GM21367 (cell line): ENCODE measurements around the gene E2F4.

Experiments
- ATAC-seq: cut with Tn5 transposase; IDR thresholded peaks from one replicate; pipeline ENCODE4 v1.9.1; 2021; ENCODE audit not compliant: unreplicated experiment

E2F4 gene

DNA sequence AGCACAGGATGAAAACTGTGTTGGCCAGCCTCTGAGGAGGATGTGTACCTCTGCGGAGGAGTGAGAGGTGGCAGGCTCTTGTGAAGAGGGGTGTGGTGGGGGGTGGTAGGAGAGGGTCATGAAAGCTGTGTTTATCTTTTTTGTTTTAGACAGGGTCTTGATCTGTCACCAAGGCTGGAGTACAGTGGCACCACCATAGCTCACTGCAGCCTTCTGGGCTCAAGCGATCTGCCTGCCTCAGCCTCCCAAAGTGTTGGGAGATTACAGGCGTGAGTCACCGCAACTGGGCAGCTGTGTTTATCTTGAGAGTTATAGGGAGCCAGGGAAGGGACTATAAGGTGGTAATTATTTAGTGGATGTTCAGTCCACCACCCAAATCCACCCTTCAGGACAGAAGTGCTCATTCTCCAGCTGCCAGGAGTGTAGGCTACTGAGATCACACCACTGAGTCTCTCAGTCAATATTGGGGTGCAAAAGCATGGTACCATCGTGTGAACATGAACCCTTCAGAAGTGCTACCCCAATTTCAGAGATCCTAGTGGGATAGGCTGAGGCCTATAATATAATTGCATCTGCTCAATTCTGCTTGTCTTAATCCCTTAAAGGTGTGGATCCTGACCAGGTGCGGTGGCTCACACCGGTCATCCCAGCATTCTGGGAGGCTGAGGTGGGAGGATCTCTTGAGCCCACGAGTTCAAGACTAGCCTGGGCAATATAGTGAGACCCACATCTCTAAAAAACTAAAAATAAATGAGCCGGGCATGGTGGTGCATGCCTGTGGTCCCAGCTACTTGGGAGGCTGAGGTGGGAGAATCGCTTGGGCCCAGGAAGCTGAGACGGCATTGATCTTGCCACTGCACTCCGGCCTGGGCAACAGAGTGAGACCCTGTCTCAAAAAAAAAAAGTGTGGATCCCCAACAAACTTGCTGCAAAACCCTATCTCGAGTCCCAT lies 1.2 kb upstream of the E2F4 start:
- ATAC-seq, result no peak

DNA sequence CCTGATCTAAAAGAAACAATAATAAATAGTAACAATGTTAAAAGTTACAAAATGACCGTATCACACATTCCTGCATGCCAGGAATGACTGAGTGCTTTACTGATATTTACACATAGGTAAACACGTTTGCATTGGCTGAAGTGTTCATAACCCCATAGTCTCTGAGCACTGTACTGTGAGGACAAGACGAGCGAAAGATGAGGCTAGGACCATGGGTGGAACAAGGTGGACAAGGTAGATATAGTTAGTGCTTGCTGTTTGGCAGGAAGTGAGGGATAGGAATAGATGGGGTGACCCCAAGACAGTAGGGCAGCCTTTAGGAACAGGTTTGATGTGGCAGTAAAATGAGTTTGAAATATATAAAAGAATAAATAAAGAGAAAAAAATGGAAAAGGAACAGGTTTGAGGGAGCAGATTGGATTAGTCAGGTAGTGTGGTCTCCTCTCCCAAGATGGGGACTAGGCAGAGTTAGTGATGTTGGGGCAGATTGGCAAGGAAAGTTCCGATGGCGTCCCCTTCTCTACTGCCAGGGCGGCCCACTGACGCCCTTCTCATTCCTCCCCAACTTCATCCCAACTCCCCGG lies 452 bp upstream of the E2F4 start:
- no peak for ATAC-seq

DNA sequence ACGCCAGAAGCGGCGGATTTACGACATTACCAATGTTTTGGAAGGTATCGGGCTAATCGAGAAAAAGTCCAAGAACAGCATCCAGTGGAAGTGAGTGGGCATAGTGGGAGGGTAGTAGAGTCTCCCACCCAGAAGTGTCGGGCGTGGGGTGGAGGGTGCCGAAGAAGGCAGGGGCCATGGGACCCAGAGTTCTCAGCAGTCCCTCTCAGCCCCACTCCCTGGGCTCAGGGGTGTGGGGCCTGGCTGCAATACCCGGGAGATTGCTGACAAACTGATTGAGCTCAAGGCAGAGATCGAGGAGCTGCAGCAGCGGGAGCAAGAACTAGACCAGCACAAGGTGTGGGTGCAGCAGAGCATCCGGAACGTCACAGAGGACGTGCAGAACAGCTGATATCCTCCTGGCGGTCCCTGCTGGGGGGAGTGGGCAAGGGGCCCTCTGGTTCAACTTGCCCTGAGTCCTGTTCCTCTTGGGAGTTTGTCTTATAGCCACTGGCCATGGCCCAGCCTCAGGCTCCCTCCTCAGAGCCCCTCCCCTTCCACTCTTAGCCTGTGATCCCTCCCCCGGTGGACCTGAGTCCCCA lies 916 bp downstream of the E2F4 start:
- no peak for ATAC-seq

DNA sequence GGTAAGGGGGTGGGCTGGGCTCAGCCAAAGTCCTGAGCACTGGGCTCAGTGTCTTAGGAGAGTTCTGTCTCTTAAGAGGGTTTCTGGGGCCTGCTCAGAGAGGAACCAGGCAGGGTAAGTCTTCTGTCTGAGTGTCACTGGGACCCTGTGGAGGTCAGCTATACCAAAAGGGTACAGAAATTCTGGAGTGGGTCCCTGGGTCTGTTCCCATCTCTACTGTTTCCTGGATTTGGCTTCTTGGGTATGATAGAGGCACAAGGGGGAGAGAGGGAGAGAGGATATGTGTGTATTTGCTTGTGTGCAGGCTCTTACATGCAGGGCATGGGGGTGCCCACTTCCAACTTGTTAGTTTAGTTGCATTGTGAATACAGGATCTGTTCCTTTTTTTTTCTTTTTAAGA lies 1.6 kb downstream of the E2F4 start:
- no peak for ATAC-seq

DNA sequence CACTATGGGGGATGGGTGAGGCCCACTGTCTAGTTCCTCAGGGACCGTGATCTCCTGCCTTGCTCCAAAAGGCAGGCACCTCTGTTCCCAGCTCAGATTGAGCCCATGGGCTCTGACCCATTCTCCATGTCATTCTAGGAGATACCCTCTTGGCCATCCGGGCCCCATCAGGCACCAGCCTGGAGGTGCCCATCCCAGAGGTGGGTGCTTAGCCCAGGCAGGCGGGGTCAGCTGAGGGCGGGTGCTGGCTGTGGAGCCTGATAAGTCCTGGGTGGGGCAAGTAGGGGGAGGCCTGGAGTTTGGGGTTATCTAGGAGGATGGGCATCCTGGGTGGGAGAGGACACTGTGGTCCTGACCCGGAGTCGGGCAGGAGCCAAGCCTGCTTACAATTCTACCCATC lies 2.3 kb downstream of the E2F4 start:
- no peak for ATAC-seq

DNA sequence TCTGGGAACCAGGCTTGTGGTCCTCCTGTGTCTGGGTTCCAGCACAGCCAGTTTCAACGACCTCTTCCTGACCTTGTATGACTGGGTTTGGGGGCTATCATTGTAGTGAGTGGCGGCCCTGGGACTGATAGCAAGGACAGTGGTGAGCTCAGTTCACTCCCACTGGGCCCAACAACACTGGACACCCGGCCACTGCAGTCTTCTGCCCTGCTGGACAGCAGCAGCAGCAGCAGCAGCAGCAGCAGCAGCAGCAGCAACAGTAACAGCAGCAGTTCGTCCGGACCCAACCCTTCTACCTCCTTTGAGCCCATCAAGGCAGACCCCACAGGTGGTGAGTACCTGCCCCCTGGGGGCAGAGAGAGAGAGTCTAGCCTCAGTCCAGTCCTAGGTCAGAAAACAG lies 3.7 kb downstream of the E2F4 start:
- no peak for ATAC-seq

DNA sequence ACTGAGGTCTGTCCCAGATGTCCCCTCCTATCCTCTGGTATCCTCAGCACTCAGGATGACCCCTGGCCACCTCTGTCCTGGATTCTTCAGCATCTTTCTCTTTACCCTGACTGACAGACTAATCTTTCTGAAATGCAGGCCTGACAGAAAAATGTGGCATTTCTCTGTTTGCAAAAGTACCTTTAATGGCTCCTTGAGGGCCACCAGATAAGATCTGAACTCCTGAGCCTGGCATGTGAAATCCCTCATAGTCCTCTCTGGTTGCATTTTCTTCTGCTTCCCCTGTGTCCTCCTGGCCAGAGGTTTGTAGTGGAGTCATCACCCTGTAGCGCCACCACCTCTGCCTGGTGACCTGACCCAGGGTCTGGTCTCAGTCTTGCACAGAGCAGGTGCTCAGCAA lies 4.9 kb downstream of the E2F4 start:
- ATAC-seq, result no peak

DNA sequence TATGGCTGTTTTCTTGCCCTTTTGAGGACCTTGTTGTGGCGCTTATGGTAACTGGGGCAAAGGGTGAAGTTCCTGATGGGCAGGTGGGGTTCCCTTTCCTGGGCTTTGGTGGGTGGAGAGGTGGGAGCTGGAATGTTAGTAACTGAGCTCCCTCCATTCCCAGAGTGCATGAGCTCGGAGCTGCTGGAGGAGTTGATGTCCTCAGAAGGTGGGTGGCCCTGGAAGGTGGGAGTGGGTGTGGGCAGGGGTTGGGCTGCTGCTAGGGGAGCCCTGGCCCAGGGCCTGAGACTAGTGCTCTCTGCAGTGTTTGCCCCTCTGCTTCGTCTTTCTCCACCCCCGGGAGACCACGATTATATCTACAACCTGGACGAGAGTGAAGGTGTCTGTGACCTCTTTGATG lies 5.7 kb downstream of the E2F4 start:
- ATAC-seq, result no peak

DNA sequence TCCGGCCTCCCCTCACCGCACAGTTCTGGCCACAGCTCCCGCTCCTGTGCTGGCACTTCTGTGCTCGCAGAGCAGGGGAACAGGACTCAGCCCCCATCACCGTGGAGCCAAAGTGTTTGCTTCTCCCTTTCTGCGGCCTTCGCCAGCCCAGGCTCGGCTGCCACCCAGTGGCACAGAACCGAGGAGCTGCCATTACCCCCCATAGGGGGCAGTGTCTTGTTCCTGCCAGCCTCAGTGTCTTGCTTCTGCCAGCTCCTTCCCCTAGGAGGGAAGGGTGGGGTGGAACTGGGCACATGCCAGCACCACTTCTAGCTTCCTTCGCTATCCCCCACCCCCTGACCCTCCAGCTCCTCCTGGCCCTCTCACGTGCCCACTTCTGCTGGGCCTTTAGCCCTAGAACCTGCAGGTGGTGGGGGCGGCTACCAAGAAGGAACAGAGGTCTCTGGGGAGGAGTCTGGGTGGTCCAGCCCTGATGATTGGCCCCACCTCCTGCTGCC lies 6.3 kb downstream of the E2F4 start:
- no peak for ATAC-seq

DNA sequence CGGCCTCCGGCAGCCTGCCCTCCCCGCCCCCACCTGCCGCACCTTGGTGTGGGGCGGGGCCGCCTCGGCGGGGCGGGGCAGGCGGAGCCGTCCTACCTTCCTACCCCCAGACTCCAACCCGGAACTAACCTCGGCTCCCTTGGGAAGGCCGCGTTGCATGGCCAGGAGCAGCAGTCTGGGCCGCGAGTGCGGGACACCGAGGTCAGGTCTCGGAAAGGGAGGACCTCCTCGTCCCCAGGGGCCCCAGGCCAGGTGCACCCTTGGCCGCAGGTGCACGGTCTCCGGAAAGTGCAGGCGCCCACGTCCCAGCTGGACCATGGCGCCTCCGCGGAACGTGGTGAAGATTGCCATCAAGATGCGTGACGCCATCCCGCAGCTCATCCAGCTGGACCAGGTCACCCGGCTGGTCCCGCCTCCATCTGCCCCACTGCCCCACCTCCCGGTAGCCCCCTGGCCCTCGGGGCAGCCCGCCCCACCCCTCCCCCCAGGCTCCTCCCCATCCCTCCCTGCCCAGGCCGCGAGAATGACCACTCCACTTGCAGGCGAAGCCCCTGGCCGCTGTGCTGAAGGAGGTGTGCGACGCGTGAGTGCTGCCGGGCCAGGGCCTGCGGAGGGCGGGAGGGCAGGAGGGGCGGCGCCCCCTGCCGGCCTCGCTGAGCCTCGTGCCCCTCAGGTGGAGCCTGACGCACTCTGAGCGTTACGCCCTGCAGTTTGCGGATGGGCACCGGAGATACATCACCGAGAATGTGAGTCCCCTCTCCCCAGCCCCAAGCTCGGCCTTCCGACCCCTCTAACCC lies 7.3 kb downstream of the E2F4 start, which contains the start of gene ELMO3:
Gene ELMO3 (plus strand): TSS at position 121 of the 797 bp plus-strand sequence. CDS start 196 bp downstream, at position 317.
- no peak for ATAC-seq

DNA sequence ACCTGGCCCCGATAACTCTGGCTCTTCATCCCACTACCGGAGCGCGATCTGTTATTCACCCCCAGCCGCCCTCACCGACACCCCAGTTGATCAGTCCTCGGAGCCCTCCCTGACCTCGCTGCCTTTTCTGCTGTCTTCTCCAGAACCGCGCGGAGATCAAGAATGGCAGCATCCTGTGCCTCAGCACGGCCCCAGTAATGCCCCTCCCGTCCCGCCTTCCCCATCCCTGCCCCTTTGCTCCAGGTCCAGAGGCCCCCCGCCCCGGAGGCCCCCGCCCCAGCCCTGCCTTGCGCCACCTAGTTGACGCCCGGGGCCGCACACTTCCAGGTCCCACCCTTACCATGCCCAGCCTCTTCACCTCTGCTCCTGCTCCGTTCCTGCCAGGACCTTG lies 7.8 kb downstream of the E2F4 start:
- no peak for ATAC-seq

DNA sequence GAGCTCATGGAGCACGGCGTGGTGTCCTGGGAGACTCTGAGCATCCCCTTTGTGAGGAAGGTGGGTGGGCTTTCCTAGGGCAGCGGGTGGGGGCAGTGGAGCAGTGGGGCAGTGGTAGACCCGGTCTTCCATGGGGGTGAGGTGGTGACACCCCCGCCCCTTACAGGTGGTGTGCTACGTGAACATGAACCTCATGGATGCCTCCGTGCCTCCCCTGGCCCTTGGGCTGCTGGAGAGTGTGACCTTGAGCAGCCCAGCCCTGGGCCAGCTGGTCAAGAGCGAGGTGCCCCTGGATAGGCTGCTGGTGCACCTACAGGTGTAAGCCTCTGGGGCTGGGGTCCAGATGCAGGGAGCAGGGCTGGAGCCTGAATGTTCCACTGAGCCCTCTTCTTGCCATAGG lies 8.5 kb downstream of the E2F4 start:
- no peak for ATAC-seq

DNA sequence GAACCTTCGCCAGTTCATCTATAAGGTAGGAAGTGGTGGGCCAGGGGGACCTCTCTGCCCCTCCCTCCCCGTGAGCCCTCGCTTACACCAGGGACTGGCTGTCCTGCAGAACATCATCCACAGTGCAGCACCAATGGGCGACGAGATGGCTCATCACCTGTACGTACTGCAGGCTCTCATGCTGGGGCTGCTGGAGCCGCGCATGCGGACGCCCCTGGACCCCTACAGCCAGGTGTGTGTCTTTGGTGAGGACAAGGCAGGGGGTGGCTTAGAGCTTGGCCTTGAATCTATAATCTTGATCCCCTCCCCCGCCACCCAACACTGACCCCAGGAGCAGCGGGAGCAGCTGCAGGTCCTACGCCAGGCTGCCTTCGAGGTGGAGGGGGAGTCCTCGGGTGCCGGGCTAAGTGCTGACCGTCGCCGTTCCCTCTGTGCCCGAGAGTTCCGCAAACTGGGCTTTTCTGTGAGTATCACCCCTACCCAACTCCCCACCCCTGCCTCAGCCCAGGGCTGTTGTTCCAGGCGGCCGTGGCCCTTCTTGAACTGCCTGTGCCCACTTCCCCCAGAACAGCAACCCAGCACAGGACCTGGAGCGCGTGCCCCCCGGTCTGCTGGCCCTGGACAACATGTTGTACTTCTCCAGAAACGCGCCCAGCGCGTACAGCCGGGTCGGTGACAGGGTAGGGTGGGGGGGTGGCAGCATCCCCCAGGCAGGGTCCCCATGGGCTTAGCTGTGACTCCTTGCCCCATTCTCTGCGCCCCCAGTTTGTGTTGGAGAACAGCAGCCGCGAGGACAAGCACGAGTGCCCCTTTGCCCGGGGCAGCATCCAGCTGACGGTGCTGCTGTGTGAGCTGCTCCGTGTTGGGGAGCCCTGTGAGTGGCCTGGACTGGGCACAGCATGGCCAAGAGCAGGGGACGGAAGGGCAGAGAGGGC lies 9.7 kb downstream of the E2F4 start:
- ATAC-seq, result no peak

DNA sequence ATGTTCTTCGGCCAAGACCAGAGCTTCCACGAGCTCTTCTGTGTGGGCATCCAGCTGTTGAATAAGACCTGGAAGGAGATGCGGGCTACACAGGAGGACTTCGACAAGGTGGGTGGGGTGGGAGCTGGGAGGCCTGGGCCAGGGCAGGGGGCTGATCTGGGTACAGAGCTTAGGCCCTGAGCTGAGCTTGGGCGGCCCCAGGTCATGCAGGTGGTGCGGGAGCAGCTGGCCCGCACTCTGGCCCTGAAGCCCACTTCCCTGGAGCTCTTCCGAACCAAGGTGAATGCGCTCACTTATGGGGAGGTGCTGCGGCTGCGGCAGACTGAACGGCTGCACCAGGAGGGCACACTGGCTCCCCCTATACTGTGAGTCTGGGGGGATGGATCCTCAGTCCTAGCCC lies 10.5 kb downstream of the E2F4 start:
- no peak for ATAC-seq

DNA sequence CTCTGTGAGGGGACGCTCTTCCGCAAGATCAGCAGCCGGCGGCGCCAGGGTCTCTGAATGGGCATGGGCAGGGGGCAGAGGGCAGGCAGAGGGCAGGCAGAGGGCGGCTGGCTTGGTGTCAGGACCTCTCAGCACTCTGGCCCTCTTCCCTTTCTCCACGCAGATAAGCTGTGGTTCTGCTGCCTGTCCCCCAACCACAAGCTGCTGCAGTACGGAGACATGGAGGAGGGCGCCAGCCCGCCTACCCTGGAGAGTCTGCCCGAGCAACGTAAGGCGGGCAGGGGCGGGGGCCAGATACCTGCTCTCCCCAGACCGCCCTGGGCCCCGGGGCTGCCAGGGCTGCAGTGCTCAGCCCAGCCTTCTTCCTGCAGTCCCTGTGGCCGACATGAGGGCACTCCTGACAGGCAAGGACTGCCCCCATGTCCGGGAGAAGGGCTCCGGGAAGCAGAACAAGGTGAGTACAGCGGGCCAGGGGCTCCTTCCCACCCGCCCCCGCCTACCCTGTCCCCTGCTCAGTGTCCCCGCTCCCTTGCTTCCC lies 11.1 kb downstream of the E2F4 start:
- no peak for ATAC-seq

DNA sequence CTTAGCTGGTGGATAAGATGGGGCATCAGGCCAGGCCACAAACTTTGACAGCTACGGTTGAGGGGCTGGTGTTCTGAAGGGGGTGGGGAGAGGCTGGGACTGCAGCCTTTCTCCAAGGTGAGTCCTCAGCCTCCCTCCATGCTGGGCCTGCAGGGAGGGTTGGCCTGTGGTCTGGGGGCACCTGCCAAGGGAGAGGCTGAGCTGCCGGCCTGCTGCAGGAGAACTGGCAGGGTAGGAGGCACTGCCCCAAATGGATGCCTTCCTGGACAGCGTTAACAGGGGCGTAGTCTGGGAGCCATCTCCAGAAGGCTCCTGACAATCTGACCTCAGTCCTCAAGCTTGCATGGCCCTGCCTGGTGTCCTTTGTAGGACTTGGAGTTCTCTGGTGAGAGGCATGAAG lies 12.1 kb downstream of the E2F4 start:
- ATAC-seq, result no peak

DNA sequence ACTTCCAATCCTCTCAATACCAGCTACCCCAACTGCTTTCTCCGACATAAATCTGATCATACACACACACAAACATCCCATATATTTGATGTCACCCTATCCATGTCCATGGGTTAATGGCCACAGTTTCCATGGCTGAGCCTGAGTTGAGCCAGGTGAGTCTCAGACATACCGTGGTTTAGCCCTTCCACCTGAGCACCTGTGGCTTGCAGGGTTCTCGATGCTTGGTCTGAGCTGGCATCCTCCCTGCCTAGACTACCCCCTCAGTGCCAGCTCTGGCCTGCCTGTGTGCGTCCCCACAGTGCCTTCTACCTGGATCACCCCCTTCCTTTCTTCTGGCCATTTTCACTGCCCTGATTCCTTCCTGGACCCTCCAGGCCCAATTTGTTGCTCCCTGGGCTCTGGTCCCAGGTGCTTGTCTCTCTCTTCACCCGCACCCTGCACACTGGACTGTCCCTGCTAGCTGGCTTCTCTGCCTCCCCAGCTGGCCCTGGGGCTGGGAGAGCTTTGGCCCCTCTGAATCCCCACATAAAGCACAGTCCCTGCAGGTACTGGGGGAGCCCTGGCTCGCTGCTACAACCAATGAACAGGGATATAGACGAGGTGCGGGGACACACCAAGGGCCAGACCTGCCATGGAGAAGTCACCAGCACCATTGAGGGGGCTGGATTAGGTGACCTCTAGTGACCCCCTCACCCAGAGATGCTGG lies 14.3 kb downstream of the E2F4 start:
- ATAC-seq, result no peak

DNA sequence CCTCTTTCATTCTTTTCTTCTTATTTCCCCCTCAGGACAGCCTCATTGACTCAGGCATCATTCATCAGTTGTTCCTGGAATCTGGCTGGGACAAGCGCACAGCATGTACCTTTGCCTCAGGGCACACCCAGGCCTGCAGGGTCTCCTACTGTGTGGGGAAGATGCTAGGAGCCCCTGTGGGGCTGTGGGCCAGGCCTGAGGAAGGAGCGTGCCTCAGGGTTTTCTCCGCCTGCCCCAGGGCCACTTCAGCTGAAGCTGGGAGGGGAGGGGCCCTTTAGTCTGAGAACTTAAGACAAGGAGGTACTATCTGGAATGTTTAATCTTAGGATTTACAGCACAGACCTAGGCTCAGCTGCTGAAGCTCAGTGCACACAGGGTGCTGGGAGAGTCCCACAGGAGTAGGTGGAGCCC lies 14.9 kb downstream of the E2F4 start:
- ATAC-seq, result no peak
